DND-41 (cell line): ENCODE data around the gene ABHD12B.

Experiments
- EZH2 ChIP-seq: IDR thresholded peaks from 3 replicates; pipeline ENCODE4 v1.6.1; 2012; ENCODE audit warnings: borderline replicate concordance, low read depth, mild to moderate bottlenecking, moderate library complexity, low read length, inconsistent platforms; ENCODE audit not compliant: severe bottlenecking
- TF ChIP-seq, protein P1 (sequence below): IDR thresholded peaks from 2 replicates; pipeline ENCODE4 v1.5.1; 2012; ENCODE audit warnings: borderline replicate concordance, low read length, moderate library complexity, mild to moderate bottlenecking; ENCODE audit not compliant: poor library complexity, severe bottlenecking; ENCODE audit errors: extremely low read depth

DNA sequence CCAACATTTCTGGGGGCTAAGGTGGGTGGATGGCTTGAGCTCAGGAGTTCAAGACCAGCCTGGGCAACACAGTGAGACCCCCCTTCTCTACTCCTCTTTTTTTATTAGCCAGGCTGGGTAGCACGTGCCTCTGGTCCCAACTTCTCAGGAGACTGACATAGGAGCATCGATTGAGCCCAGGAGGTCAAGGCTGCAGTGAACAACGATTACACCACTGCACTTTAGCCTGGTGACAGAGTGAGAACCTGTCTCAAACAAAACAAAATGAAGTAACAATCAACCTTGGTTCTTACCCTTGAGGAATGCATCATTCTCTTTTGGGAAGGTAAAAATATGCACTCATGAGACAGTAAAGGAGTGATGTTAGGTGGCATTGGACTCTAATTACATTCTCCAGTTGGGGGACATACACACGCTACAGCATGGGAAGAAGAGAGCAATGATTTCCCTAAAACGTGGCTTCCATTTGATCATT is 37.0 kb upstream of the ABHD12B start:
- TF ChIP-seq, protein P1, sequence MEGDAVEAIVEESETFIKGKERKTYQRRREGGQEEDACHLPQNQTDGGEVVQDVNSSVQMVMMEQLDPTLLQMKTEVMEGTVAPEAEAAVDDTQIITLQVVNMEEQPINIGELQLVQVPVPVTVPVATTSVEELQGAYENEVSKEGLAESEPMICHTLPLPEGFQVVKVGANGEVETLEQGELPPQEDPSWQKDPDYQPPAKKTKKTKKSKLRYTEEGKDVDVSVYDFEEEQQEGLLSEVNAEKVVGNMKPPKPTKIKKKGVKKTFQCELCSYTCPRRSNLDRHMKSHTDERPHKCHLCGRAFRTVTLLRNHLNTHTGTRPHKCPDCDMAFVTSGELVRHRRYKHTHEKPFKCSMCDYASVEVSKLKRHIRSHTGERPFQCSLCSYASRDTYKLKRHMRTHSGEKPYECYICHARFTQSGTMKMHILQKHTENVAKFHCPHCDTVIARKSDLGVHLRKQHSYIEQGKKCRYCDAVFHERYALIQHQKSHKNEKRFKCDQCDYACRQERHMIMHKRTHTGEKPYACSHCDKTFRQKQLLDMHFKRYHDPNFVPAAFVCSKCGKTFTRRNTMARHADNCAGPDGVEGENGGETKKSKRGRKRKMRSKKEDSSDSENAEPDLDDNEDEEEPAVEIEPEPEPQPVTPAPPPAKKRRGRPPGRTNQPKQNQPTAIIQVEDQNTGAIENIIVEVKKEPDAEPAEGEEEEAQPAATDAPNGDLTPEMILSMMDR, result no peak
- TF ChIP-seq EZH2, result no peak
